HUES64 (cell line): ENCODE results near the gene SLC51A.
A peak's percentile ranks its signal among the peaks of the same experiment; 100 is the strongest.
"Not testable (repeated sequence)": the region's sequence is repeated elsewhere in the genome, so short reads cannot be mapped to it uniquely, and the experiment has no call there.

Experiments
- H3K27ac ChIP-seq: 2 replicates; pipeline ENCODE4 v1.7.0; 2013; ENCODE audit warnings: low read depth, low read length, inconsistent platforms
- H3K27me3 ChIP-seq: 2 replicates; pipeline ENCODE4 v1.6.1; 2013; ENCODE audit warnings: mild to moderate bottlenecking, low read length; ENCODE audit not compliant: insufficient read depth
- H3K36me3 ChIP-seq: 2 replicates; pipeline ENCODE4 v1.6.1; 2013; ENCODE audit warnings: mild to moderate bottlenecking, low read length; ENCODE audit not compliant: insufficient read depth
- H3K4me1 ChIP-seq: 2 replicates; pipeline ENCODE4 v1.6.1; 2013; ENCODE audit warnings: mild to moderate bottlenecking, low read length, moderate library complexity; ENCODE audit not compliant: insufficient read depth
- H3K4me3 ChIP-seq: 2 replicates; pipeline ENCODE4 v1.5.1; 2013; ENCODE audit warnings: mild to moderate bottlenecking, low read length, moderate library complexity
- H3K9ac ChIP-seq: 2 replicates; pipeline ENCODE4 v1.6.1; 2013; ENCODE audit warnings: mild to moderate bottlenecking, low read depth, low read length
- H3K9me3 ChIP-seq: 2 replicates; pipeline ENCODE4 v1.6.1; 2013; ENCODE audit warnings: low read depth, low read length; ENCODE audit not compliant: insufficient read depth
- WGBS: fragments of 150-250, 120-280 bp; methylation state at CpG from one replicate; pipeline ENCODE4 v1.1.7; 2013; ENCODE audit warnings: missing lambda C conversion rate; 5-methylcytosine and 5-hydroxymethylcytosine counted together

SLC51A gene

DNA sequence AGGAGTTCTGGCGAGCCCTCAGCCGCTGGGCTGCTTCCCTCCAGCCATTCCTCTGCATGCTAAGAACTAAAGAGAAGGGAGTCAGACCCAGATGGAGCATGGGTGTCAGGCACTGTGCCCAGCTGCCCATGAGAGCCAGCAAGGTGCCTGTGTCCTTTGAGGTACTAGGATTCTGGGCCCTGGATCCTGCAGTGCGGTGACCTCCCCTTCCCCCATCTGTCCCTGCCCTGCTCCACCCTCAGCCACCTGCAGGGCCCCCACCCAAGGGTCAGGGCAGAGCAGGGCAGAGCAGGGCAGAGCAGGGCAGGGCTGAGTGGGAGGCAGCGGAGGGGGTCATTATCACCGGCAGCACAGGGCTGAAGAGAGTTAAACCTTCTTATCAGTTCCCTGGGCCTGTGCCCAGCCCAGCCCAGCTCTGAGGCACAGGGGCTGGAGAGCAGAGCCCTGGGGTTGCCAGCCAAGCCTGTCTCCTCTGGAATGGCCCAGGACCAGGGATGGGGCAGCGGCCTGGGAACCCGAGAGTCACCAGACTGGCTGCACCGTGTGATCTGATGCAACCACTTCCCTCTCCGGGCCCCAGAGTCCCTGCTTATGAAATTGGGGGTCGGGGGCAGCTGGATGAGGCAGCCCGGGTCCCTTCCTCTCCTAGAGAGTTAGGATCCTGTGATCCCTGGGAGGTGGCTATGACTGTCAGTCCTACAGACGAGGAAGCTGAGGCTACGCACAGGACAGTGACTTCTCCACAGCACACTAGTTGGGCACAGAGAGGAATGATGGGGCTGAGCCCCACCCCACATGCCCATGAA, 22.4 kb upstream of the SLC51A start:
- H3K4me1 ChIP-seq: peaks cover 3% of the 10 kb centered on the region; the same call in 1 of the 2 replicates
- H3K9ac ChIP-seq: no peak overlapping the region; the same call in 1 of the 2 replicates
- H3K9me3 ChIP-seq: no peaks in the 10 kb centered on the region
- 94% methylated on average over 13 of the region's 13 CpGs for WGBS
- H3K36me3 ChIP-seq: no peaks in the 10 kb centered on the region
- H3K27me3 ChIP-seq: no peaks in the 10 kb centered on the region
- no peak overlapping the region for H3K4me3 ChIP-seq
- H3K27ac ChIP-seq: no peak overlapping the region

DNA sequence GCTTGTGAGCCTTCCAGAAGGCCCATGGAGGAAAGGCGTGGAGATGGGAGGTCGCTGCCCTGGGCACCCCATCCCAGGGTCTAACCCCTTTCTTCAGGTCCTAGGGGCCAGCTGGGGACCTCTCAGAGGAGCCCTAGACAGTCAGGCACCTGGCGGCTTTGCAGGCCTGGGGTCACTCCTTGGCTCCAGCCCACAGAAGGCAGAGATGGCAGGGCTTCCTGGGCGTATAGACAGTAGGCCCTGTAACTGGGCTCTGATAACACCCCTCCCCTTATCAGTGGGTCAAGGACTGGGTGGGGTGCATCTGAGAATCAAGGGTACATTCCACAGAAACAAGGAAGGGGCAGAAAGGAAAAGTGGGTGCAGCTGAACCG, 21.8 kb upstream of the SLC51A start:
- WGBS: 91% methylated on average over 5 of the region's 5 CpGs
- no peak overlapping the region for H3K9ac ChIP-seq
- peaks cover 3% of the 10 kb centered on the region; the same call in 1 of the 2 replicates for H3K4me1 ChIP-seq
- no peaks in the 10 kb centered on the region for H3K27me3 ChIP-seq
- H3K9me3 ChIP-seq: no peaks in the 10 kb centered on the region
- no peak overlapping the region for H3K27ac ChIP-seq
- H3K36me3 ChIP-seq: no peaks in the 10 kb centered on the region
- no peak overlapping the region for H3K4me3 ChIP-seq

DNA sequence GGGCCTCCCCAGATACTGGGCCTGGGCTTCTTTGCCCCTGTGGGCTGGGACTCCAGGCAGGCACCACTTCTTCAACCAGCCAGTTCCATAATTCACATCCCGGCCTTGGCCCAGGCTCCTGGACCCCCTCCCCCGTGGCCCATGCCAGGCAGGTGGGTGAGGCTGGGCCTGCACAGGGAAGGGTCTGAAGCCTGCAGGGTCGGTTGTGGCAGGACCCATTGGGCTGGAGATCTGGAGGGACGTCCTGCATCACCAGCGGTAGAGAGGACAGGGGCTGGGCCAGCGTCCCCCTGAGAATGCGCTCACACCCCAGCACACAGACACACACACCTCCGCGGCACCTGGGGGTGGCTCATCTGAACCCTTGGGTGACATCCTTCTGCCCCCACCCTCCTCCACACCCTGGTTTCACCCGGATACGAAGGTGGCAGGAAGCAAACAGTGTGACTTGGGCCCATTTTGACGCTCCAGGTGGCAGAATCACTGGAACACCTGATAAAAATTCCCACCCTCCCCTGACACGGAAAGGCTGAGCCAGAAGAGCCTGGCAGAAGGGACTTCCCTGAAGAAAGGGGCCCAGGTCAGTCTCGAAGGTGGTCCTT, 20.6 kb upstream of the SLC51A start:
- Histone ChIP-seq H3K4me1 (peaks cover 3% of the 10 kb centered on the region; the same call in 1 of the 2 replicates), H3K36me3 (no peaks in the 10 kb centered on the region), H3K4me3 (no peak overlapping the region), H3K27ac (no peak overlapping the region), H3K27me3 (no peaks in the 10 kb centered on the region), H3K9ac (no peak overlapping the region), H3K9me3 (no peaks in the 10 kb centered on the region)
- WGBS: 92% methylated on average over 14 of the region's 14 CpGs

DNA sequence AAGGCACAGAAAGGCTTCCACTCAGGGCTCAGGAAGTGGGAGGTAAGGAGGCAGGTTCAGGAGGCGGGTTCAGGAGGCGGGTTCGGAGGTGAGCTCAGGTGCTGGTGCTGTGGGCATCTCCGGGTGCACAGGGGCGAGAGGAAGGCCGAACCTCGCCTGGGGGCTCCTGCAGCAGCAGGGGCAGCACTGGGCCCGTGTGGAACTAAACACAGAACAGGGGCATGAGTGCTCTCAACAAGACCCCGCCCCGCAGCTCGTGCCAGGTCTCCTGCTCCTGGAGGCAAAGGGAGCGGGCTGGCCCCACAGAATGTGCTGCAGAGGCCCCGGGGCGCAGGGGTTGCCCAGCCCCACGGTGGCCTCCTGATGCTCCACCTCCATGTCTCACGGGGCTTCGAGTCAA, 18.8 kb upstream of the SLC51A start:
- peaks cover 2% of the 10 kb centered on the region; the same call in 1 of the 2 replicates for H3K4me1 ChIP-seq
- H3K9ac ChIP-seq: no peak overlapping the region
- H3K9me3 ChIP-seq: no peaks in the 10 kb centered on the region
- 88% methylated on average over 17 of the region's 17 CpGs for WGBS
- H3K4me3 ChIP-seq: no peak overlapping the region
- H3K27ac ChIP-seq: no peak overlapping the region
- H3K27me3 ChIP-seq: no peaks in the 10 kb centered on the region
- no peaks in the 10 kb centered on the region for H3K36me3 ChIP-seq

DNA sequence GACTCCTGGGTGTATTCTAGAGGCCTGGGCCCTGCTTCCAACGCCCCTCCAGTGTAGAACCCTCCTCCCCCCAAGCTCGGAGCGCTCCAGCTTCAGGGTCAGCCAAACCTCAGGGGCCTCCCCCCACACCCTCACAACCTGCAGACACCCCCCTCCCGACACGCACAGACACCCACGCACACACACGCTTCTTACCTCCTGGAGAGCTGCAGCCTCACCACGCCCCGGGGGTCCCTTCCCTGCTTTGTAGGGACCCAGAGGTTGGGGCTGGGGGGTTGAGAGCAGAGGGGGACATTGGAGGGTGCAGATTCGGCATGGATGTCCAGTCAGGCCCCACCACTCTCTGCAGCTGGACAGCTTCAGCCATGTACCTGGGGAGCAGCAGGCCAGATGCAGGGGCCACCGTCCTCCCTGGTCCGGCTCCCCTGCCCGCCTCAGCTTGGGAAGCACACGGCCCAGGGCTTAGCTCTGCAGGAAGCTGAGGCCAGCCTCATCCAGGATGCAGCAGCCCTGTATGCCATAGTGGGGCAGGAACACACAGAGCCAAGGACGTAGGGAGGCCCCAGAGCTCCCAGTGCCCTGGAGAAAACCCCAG, 18.2 kb upstream of the SLC51A start:
- no peaks in the 10 kb centered on the region for H3K9me3 ChIP-seq
- H3K4me1 ChIP-seq: no peaks in the 10 kb centered on the region
- H3K27me3 ChIP-seq: no peaks in the 10 kb centered on the region
- no peak overlapping the region for H3K27ac ChIP-seq
- H3K4me3 ChIP-seq: no peak overlapping the region
- no peak overlapping the region for H3K9ac ChIP-seq
- 92% methylated on average over 15 of the region's 15 CpGs for WGBS
- H3K36me3 ChIP-seq: no peaks in the 10 kb centered on the region

DNA sequence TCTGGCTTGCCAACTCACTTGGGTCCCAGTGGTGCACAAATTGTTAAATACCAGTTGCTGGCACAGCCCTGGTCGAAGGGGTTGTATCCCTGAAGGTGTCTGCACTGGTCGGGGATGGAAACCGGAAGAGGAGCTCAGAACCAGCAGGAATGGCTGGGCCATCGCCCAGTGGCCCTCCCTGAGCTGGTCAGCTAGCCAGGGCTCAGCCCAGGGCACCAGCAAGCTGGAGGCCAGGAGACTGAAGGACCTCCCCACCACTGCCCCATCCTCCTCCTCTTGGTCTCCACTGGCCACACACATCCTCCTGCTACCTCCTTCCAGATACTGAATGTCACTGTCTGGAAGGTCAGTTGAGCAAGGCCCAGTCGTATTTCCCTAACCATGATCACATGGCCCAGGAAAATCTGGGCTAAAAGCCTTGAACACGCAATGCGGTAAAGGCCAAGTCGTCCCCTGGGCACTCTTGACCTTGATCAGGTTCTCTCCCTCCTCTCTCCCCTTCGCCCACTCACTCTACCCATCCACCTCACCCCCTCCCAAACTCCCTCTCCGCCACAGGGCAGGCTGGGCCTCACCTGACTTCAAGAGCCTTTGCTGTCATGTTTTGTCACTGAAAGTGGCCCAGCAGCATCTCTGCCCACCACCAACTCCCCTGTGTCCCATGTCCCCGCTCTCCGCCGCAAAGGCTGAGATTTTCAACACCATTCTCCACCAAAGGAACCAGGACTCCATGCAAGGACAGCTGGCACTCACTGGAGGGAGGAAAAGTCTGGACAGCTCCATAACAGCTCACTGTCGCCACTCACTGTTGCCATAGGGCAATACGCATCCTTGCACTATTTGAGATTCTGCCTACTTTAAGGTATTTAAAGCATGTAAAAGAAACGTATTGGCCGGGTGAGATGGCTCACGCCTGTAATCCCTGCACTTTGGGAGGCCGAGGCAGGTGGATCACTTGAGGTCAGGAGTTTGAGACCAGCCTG, 17.3 kb upstream of the SLC51A start:
- Histone ChIP-seq H3K36me3 (no peaks in the 10 kb centered on the region), H3K4me3 (no peak overlapping the region), H3K4me1 (no peaks in the 10 kb centered on the region), H3K27ac (no peak overlapping the region), H3K27me3 (no peaks in the 10 kb centered on the region), H3K9ac (no peak overlapping the region), H3K9me3 (no peaks in the 10 kb centered on the region)
- WGBS: 90% methylated on average over 19 of the region's 19 CpGs

DNA sequence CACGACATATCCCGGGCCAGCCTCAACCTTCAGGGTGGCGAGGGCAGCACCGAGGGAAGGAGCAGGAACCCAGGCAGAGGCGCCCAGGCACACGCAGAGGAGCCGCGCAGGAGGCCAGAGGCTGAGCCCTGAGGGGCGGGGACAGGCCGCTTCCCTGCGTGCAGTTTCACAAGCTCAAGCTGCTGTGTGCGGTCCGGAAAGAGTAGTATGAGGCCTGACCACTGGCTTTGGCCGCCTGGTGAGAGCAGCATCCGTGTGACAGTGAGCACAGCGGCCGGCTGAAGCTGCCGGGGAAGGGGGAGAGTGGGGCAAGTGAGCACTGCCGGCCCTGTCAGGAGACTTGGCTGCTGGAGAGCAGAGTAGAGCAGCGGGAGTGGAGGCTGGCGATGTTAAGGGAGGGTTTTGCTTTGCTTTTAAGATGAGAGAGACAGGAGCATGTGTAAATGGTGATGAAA, 13.8 kb upstream of the SLC51A start:
- Histone ChIP-seq H3K36me3 (no peaks in the 10 kb centered on the region), H3K9ac (no peak overlapping the region), H3K27me3 (peaks cover 12% of the 10 kb centered on the region), H3K27ac (no peak overlapping the region), H3K4me1 (no peaks in the 10 kb centered on the region), H3K4me3 (no peak overlapping the region), H3K9me3 (no peaks in the 10 kb centered on the region)
- 82% methylated on average over 21 of the region's 21 CpGs for WGBS

DNA sequence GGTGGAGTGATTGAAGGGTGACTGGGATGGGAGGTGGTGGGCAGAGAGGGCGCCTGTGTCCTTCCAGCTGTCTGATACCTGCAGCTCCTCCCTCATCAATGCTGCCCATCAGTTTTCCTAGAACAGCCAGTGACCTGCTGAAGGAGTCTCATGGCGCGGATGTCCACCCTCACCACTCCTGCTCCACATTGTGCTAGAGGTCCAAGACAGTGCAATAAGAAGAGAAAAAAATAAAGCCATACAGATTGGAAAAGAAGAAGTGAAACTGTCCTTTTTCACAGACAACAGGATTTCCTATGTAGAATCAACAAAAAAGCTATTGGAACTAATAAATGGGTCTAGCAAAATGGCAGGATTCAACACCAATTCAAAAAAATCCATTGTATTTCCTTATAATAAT, 12.5 kb upstream of the SLC51A start:
- Histone ChIP-seq H3K27me3 (peaks cover 12% of the 10 kb centered on the region), H3K4me3 (no peak overlapping the region), H3K4me1 (no peaks in the 10 kb centered on the region), H3K36me3 (no peaks in the 10 kb centered on the region), H3K9me3 (no peaks in the 10 kb centered on the region), H3K27ac (no peak overlapping the region), H3K9ac (no peak overlapping the region)
- 100% methylated on average over 3 of the region's 3 CpGs for WGBS

DNA sequence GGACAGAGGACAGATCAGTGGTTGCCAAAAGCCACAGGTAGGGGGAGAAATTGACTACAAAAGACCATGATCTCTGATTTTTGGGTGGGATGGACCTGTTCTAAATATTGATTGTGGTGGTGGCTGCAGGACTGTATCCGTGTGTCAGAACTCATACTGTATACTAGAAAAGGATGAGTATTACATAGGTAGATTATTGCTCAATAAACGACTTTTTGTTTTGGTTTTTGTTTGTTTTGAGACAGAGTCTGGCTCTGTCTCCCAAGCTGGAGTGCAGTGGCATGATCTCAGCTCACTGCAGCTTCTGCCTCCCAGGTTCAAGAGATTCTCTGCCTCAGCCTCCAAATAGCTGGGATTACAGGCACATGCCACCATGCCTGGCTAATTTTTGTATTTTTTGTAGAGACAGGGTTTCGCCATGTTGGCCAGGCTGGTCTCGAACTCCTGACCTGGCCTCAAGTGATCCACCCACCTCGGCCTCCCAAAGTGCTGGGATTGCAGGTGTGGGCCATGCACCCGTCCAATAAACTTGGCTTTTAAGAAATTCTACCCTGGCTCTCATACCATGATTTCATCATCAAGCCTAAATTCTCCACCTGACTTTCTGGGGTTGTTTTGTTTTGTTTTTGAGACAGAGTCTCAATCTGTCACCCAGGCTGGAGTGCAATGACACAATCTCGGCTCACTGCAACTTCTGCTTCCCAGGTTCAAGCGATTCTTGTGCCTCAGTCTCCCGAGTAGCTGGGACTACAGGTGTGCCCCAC, 10.7 kb upstream of the SLC51A start:
- H3K36me3 ChIP-seq, H3K4me1 ChIP-seq, H3K9ac ChIP-seq, H3K9me3 ChIP-seq, H3K27ac ChIP-seq, H3K4me3 ChIP-seq: not testable (repeated sequence)
- peaks cover 12% of the 10 kb centered on the region for H3K27me3 ChIP-seq
- WGBS: 89% methylated on average over 9 of the region's 9 CpGs

DNA sequence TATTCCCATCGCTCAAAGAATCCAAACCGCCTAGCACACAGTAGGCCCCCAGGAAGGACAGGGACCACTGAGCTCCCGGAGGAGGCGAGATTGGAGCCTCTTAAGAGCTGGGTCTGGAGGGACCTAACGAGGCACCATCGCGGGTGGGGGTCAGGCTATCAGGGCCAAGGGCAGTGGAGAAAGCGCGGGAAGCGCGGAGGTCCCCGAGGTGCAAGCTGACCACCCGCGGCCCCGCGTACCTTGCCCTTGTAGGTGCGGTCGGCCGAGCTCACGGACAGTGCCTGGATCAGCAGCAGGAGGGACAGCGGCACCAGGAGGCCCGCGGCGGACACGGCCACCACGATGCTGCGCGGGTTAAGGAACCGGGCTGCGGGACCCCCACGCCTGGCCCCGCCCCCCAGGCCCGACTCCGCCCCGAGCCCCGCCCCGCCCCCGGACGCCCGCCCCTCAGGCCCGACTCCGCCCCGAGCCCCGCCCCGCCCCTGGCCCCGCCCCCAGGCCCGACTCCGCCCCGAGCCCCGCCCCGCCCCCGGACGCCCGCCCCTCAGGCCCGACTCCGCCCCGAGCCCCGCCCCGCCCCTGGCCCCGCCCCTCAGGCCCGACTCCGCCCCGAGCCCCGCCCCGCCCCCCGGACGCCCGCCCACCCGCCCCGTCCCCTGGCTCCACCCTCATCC, 9.0 kb upstream of the SLC51A start:
- WGBS: 16% methylated on average over 30 of the region's 70 CpGs
- H3K36me3 ChIP-seq: no peaks in the 10 kb centered on the region
- H3K4me3 ChIP-seq: peak overlapping the region; percentile 75
- no peak overlapping the region for H3K9ac ChIP-seq
- no peaks in the 10 kb centered on the region for H3K4me1 ChIP-seq
- peaks cover 12% of the 10 kb centered on the region for H3K27me3 ChIP-seq
- no peaks in the 10 kb centered on the region for H3K9me3 ChIP-seq
- no peak overlapping the region for H3K27ac ChIP-seq
